ENCODE data around the gene SKIDA1. TPM values are rescaled to one million over a fixed set of nuclear protein-coding genes. Genes with fewer than 3 reads are reported as not detected.

The SKIDA1 gene
- total RNA-seq, 1 experiment from 2014 or later = 0.40 TPM

DNA sequence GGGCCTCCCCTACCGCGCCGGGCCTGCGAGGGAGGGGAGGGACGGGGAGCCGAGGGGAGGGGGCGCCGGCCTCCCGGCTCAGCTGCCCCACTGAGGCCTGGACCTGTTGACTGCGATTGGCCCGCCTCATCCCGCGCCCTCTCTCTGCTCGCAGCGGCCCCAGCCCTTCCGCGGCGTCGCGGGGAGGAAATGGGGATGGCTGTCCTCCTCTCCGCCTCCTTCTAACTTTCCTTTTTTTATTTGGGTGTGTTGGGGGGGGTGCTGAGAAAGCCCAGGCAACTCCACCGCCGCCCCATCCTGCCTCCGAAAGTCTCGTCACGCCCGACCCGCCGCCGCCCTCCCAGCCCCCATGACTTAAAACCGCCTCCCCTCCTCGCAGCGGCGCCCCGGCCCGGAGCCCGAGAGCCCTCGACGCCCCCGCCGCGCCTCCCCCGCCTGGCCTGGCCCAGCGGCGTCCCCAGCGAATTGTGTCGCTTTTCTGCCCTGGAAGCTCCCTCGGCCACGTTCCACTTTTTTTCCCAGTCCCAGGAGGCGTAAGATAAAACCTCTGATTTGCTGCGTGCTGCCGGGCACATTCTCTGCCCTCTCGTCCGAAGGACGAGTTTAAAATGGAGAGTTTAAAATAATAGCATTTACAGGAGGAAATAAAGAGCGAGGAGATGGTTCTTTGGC, 842 bp upstream of the SKIDA1 start:
- intact Hi-C loops (cut with micrococcal nuclease; ENCODE audit: unreplicated experiment) = no loop called here
- H3K36me3 Mint-ChIP-seq (ENCODE audit: insufficient read depth, unreplicated experiment) = peaks cover 28% of the 10 kb centered on the region

GRCh38 chr10:21524526-21525366, 736 bp downstream of the SKIDA1 start:
- intact Hi-C loops (cut with micrococcal nuclease; ENCODE audit: unreplicated experiment) = no loop called here
- TF ChIP-seq, protein P1, sequence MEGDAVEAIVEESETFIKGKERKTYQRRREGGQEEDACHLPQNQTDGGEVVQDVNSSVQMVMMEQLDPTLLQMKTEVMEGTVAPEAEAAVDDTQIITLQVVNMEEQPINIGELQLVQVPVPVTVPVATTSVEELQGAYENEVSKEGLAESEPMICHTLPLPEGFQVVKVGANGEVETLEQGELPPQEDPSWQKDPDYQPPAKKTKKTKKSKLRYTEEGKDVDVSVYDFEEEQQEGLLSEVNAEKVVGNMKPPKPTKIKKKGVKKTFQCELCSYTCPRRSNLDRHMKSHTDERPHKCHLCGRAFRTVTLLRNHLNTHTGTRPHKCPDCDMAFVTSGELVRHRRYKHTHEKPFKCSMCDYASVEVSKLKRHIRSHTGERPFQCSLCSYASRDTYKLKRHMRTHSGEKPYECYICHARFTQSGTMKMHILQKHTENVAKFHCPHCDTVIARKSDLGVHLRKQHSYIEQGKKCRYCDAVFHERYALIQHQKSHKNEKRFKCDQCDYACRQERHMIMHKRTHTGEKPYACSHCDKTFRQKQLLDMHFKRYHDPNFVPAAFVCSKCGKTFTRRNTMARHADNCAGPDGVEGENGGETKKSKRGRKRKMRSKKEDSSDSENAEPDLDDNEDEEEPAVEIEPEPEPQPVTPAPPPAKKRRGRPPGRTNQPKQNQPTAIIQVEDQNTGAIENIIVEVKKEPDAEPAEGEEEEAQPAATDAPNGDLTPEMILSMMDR (IDR thresholded peaks at IDR 0.05; ENCODE audit: unreplicated experiment) = no peak
- Mint-ChIP-seq H3K27me3 (ENCODE audit: unreplicated experiment) (peaks cover 22% of the 10 kb centered on the region), H3K9me3 (ENCODE audit: low read depth, unreplicated experiment) (no peaks in the 10 kb centered on the region), H3K27ac (ENCODE audit: unreplicated experiment) (peak overlapping the region; percentile 70), H3K36me3 (ENCODE audit: insufficient read depth, unreplicated experiment) (peaks cover 28% of the 10 kb centered on the region), H3K4me1 (ENCODE audit: low read depth, unreplicated experiment) (no peaks in the 10 kb centered on the region), H3K4me3 (ENCODE audit: low read depth, unreplicated experiment) (peak overlapping the region; percentile 76)
- DNase-seq = no peak
- BruUV-seq (replicated peaks) = no TSS peak
- CTCF ChIA-PET = interaction anchor here (0.6 to 1.2 kb wide), 5 partner anchors 8 to 248 kb away, joined by 3 to 11 read pairs (median 5); no protein-coding TSS in a partner anchor

More for the DNA sequence above, 842 bp upstream of the SKIDA1 start:
- no TSS peak for BruUV-seq (replicated peaks)
- H3K4me3 Mint-ChIP-seq (ENCODE audit: low read depth, unreplicated experiment) = peak overlapping the region; percentile 76
- peaks cover 13% of the 10 kb centered on the region for H3K27me3 Mint-ChIP-seq (ENCODE audit: unreplicated experiment)
- TF ChIP-seq, protein P1 (IDR thresholded peaks at IDR 0.05; ENCODE audit: unreplicated experiment) = no peak
- CTCF ChIA-PET = interaction anchor here (0.7 to 1.2 kb wide), 3 partner anchors 10 to 30 kb away, joined by 3 to 11 read pairs (median 5); no protein-coding TSS in a partner anchor
- peak overlapping the region; percentile 70 for H3K27ac Mint-ChIP-seq (ENCODE audit: unreplicated experiment)
- no peaks in the 10 kb centered on the region for H3K4me1 Mint-ChIP-seq (ENCODE audit: low read depth, unreplicated experiment)
- DNase-seq = peak; percentile 46
- no peaks in the 10 kb centered on the region for H3K9me3 Mint-ChIP-seq (ENCODE audit: low read depth, unreplicated experiment)

DNA sequence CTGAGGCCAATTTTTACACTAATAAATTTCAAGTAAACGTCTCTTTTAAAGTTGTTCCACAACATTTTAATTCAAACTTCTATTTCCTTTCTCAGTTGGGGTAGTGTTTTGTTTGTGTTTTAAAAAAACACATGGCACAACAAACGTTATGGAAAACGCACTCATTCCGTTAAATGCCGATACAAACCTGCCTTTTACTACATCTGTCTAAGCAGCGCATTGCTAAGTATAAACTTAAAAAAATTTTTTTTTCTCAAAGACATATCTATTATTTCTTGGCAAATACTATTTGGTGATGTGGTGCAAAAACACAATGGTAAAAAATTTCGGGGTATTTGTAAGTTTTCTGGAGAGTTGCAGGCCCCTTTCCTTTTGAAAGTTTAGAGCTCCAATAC, 1.4 kb downstream of the SKIDA1 start:
- no peak for DNase-seq
- peaks cover 28% of the 10 kb centered on the region for H3K27me3 Mint-ChIP-seq (ENCODE audit: unreplicated experiment)
- CTCF ChIA-PET = interaction anchor here (0.6 to 1.0 kb wide), 3 partner anchors 27 to 247 kb away, joined by 3 to 5 read pairs (median 4); no protein-coding TSS in a partner anchor
- peaks cover 28% of the 10 kb centered on the region for H3K36me3 Mint-ChIP-seq (ENCODE audit: insufficient read depth, unreplicated experiment)
- no TSS peak for BruUV-seq (replicated peaks)
- H3K27ac Mint-ChIP-seq (ENCODE audit: unreplicated experiment) = no peak overlapping the region
- TF ChIP-seq, protein P1 (IDR thresholded peaks at IDR 0.05; ENCODE audit: unreplicated experiment) = no peak
- no peaks in the 10 kb centered on the region for H3K9me3 Mint-ChIP-seq (ENCODE audit: low read depth, unreplicated experiment)
- intact Hi-C loops (cut with micrococcal nuclease; ENCODE audit: unreplicated experiment) = no loop called here
- H3K4me1 Mint-ChIP-seq (ENCODE audit: low read depth, unreplicated experiment) = no peaks in the 10 kb centered on the region
- no peak overlapping the region for H3K4me3 Mint-ChIP-seq (ENCODE audit: low read depth, unreplicated experiment)

DNA sequence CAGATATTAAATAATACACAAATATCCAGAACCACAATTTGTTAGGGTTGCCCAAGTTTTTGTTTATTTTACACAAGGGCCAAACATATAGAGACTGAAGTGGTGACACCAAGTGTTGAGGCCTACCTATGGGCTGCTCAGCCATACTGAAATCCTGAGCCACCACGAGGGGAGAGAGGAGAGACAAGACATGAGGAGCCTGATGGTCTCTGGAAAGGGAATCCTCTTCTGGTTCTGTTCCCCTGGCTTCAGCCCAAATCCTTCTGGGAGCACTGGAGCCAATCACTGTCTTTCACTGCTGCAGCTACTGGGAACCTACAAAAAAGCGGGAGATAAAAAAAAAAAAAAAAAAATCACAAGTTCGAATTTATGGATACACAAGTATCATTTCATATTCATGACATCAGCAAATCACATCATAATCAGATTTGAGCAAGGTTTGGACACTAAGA, 1.9 kb downstream of the SKIDA1 start:
- Mint-ChIP-seq H3K27me3 (ENCODE audit: unreplicated experiment) (peaks cover 34% of the 10 kb centered on the region), H3K4me3 (ENCODE audit: low read depth, unreplicated experiment) (no peak overlapping the region), H3K4me1 (ENCODE audit: low read depth, unreplicated experiment) (no peaks in the 10 kb centered on the region), H3K9me3 (ENCODE audit: low read depth, unreplicated experiment) (no peaks in the 10 kb centered on the region), H3K27ac (ENCODE audit: unreplicated experiment) (no peak overlapping the region), H3K36me3 (ENCODE audit: insufficient read depth, unreplicated experiment) (peaks cover 28% of the 10 kb centered on the region)
- TF ChIP-seq, protein P1 (IDR thresholded peaks at IDR 0.05; ENCODE audit: unreplicated experiment) = no peak
- BruUV-seq (replicated peaks) = no TSS peak
- intact Hi-C loops (cut with micrococcal nuclease; ENCODE audit: unreplicated experiment) = no loop called here
- CTCF ChIA-PET = no interaction called here
- DNase-seq = no peak

All from Calu3 (cell line).